ENCODE measurements around the gene C20orf141.

The C20orf141 gene

DNA sequence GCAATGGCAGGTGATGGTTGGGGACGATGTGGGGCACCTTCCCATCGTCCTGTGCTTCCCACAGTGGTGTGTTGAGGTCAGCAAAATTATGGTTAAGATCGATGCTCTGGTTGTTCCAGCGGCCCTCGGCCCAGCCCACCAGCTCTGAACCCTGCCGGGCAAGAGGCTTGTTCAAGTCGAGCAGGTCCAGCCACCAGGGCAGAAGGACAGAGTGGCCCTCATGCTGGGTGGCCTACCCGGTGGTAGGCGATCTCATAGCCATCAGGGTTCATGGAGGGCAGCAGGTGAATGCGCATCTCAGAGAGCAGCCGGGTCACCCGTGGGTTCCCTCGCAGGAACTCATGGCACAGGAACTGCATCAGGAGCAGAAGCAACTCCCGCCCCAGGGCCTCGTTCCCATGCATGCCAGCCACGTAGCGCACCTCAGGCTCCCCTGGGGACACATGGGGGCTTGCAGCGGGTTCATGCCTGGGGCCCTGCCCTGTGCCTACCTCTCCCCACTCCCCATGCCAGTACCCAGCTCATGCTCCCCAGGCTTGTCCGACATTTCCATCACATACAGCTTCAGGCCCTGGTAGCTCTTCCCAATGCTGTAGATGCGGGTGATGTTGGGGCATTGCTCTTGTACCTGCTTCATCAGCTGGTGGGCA is 18.7 kb upstream of the C20orf141 start:
- DNase-seq (ENCODE audit: low read depth in 1 of 2, low spot score in 1 of 2): no peak
- Histone ChIP-seq H3K27me3 (ENCODE audit: insufficient read depth, poor library complexity, severe bottlenecking) (peaks cover 23% of the 10 kb centered on the region), H3K4me3 (replicated peaks; ENCODE audit: insufficient read depth, low read length) (no peak overlapping the region), H3K27ac (replicated peaks) (no peak overlapping the region)
- TF ChIP-seq GABPA (IDR thresholded peaks at IDR 0.05; ENCODE audit: low read depth): no peak
- TF ChIP-seq, protein P1, sequence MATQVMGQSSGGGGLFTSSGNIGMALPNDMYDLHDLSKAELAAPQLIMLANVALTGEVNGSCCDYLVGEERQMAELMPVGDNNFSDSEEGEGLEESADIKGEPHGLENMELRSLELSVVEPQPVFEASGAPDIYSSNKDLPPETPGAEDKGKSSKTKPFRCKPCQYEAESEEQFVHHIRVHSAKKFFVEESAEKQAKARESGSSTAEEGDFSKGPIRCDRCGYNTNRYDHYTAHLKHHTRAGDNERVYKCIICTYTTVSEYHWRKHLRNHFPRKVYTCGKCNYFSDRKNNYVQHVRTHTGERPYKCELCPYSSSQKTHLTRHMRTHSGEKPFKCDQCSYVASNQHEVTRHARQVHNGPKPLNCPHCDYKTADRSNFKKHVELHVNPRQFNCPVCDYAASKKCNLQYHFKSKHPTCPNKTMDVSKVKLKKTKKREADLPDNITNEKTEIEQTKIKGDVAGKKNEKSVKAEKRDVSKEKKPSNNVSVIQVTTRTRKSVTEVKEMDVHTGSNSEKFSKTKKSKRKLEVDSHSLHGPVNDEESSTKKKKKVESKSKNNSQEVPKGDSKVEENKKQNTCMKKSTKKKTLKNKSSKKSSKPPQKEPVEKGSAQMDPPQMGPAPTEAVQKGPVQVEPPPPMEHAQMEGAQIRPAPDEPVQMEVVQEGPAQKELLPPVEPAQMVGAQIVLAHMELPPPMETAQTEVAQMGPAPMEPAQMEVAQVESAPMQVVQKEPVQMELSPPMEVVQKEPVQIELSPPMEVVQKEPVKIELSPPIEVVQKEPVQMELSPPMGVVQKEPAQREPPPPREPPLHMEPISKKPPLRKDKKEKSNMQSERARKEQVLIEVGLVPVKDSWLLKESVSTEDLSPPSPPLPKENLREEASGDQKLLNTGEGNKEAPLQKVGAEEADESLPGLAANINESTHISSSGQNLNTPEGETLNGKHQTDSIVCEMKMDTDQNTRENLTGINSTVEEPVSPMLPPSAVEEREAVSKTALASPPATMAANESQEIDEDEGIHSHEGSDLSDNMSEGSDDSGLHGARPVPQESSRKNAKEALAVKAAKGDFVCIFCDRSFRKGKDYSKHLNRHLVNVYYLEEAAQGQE (IDR thresholded peaks at IDR 0.05; ENCODE audit: insufficient replicate concordance, low read depth): no peak
- TF ChIP-seq SPI1 (IDR thresholded peaks at IDR 0.05; ENCODE audit: borderline replicate concordance, low read depth): no peak
- TF ChIP-seq, protein P2, sequence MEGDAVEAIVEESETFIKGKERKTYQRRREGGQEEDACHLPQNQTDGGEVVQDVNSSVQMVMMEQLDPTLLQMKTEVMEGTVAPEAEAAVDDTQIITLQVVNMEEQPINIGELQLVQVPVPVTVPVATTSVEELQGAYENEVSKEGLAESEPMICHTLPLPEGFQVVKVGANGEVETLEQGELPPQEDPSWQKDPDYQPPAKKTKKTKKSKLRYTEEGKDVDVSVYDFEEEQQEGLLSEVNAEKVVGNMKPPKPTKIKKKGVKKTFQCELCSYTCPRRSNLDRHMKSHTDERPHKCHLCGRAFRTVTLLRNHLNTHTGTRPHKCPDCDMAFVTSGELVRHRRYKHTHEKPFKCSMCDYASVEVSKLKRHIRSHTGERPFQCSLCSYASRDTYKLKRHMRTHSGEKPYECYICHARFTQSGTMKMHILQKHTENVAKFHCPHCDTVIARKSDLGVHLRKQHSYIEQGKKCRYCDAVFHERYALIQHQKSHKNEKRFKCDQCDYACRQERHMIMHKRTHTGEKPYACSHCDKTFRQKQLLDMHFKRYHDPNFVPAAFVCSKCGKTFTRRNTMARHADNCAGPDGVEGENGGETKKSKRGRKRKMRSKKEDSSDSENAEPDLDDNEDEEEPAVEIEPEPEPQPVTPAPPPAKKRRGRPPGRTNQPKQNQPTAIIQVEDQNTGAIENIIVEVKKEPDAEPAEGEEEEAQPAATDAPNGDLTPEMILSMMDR (IDR thresholded peaks at IDR 0.05; ENCODE audit: insufficient read depth, low read length): no peak
- no peak for TF ChIP-seq POLR2AphosphoS5 (IDR thresholded peaks at IDR 0.05; ENCODE audit: low read depth)

DNA sequence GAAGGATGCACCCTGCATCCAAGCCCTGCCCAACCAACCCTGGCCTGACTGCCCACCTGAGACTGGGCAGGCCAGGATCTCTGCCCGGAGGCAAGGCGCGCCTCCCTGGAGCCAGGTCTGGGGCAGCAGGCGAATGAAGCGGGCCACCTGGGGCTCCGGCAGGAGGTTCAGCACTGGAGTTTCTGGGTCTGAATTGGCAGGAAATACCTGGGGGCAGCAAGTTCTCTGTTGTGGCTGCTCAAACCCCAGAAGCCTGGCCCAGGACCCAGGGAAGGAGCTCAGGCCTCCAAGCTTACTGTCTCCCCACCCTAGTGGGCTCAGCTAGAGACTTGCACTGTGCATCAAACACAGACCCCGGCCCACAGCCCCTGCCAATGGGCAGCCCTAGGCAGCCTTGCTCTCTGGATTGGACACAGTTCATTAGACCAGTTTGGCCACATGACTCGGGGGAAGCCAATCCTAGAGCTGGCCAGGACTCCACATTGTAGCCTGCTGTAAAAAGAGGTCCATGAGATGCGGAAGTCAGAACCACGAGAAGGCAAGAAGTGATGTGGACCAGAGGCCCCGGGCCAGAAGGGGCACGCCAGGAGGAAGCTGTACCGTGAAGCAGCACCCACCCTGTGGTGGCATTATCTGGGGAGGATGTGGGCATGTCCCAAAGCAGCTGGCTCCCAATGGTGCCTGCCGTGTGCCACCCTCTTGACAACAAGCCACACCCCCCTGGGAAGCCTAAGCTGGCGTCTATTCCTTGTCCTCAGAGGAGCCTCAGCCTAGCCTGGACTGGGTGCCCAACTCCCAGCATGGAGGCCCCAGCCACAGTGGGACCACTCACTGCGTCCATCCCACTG is 17.4 kb upstream of the C20orf141 start:
- Histone ChIP-seq H3K4me3 (replicated peaks; ENCODE audit: insufficient read depth, low read length) (no peak overlapping the region), H3K27me3 (ENCODE audit: insufficient read depth, poor library complexity, severe bottlenecking) (peaks cover 18% of the 10 kb centered on the region), H3K27ac (replicated peaks) (no peak overlapping the region)
- TF ChIP-seq SPI1 (IDR thresholded peaks at IDR 0.05; ENCODE audit: borderline replicate concordance, low read depth) (no peak), GABPA (IDR thresholded peaks at IDR 0.05; ENCODE audit: low read depth) (no peak)
- TF ChIP-seq, protein P2 (IDR thresholded peaks at IDR 0.05; ENCODE audit: insufficient read depth, low read length): no peak
- no peak for DNase-seq (ENCODE audit: low read depth in 1 of 2, low spot score in 1 of 2)

DNA sequence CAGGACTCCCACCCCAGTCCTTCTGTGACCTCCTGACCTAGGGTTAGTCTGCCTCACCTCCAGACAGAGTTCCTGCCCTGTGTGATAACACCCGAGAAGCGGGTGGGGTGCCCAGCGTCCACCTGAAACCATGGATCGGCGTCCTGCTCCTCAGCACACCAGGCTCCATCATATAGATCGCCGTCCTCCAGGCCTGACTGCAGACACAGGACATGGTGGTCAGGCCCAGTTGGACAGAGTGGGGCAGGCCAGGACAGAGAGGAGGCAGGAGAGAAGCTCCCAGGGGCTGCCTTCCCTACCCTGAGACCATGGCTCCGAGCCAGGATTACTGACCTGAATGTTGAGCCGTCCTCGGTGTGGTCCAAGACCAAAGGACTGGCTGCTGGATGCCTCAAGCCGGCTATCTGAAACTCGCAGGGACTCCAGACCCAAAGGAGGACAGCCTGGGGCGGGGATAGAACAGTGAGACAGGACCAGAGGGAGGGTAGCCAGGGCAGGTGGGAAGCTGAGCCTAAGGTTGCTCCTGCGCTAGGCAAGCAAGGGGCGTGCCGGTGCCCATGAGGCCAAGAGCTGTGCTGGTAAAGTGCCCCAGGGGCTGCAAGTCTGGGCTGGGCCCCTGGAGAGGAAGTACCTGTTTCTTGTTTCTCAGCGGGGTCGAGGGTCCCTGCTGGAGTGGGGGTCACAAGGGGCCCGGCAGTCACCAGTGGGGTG is 16.5 kb upstream of the C20orf141 start:
- Histone ChIP-seq H3K27me3 (ENCODE audit: insufficient read depth, poor library complexity, severe bottlenecking) (peaks cover 18% of the 10 kb centered on the region), H3K4me3 (replicated peaks; ENCODE audit: insufficient read depth, low read length) (no peak overlapping the region), H3K27ac (replicated peaks) (no peak overlapping the region)
- TF ChIP-seq SPI1 (IDR thresholded peaks at IDR 0.05; ENCODE audit: borderline replicate concordance, low read depth): no peak
- no peak for TF ChIP-seq POLR2AphosphoS5 (IDR thresholded peaks at IDR 0.05; ENCODE audit: low read depth)
- TF ChIP-seq, protein P2 (IDR thresholded peaks at IDR 0.05; ENCODE audit: insufficient read depth, low read length): no peak
- TF ChIP-seq GABPA (IDR thresholded peaks at IDR 0.05; ENCODE audit: low read depth): no peak
- TF ChIP-seq, protein P1 (IDR thresholded peaks at IDR 0.05; ENCODE audit: insufficient replicate concordance, low read depth): no peak
- no peak for DNase-seq (ENCODE audit: low read depth in 1 of 2, low spot score in 1 of 2)

Measured in HL-60 (cell line).